Melanocyte of skin (primary cell): Measurements from ENCODE around the gene RECQL5. TPM values are rescaled to one million over a fixed set of nuclear protein-coding genes. Genes with fewer than 3 reads are reported as not detected.

ENCODE experiments used
- total RNA-seq, 2 donors: library from RNA; depleted of rRNA; stranded (reverse); fragments of >200 nt; gene quantifications; 2 replicates each; pipeline ENCODE4 v1.2.3, GENCODE V29; 2012

The RECQL5 gene
- 10 to 100 TPM; 22.4 to 24.3 TPM for total RNA-seq

GRCh38 chr17:75666959-75667790 is at the start of gene RECQL5, which contains the start of gene SAP30BP:
TSS of gene RECQL5 (minus strand) at chr17:75667154. CDS start at chr17:75666557, 597 bp downstream.
TSS of gene SAP30BP (plus strand) at chr17:75667338. CDS start at chr17:75667373, 35 bp downstream.

GRCh38 chr17:75632863-75633485 is 34.0 kb downstream of the RECQL5 start, which contains the start of gene SMIM5:
TSS of gene SMIM5 (plus strand) at chr17:75633434. CDS start at chr17:75640202, 6,768 bp downstream.

DNA sequence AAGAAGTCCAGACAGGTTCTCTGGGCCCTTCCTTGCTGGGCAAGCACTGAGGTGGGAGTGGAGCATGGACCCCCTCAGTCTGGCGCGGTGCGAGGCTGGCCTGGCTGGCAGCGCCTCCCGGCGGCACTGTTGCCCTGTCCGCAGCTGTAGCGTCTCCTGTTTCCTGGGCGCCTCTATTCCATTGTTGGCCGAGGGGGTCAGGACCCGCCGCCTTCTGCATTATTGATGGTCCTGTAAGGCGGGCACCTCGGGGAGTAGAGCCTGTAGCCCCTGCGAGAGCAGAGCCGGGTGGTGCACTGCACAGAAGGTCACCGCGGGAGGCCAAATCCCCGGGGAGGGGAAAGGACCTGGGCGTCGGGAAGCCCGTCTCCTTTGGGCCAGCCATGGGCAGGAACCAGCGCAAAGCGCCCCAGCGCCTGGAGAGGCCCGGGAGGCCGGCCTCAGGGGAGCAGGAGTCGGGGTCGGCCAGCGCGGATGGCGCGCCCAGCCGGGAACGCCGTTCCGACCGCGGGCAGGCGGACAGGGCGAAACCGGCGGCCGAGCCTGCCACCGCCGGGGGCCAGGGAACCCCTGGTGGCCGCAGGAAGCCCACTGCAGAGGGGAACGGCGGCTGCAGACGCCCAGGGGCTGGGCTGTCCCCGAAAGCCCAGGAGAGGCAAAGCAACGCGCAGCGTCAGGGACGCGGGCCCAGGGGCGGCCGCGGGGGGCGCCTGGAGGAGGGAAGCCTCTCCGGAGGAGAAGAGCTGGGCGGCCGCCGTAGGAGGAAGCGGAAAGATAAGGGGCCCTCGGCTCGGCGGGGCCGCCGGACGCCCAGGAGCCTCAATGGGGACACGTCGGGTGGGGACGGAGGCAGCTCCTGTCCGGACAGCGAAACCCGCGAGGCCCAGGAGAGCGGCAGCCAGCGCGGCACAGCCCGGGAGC is 79.0 kb downstream of the RECQL5 start, which contains the start of gene MYO15B:
TSS of gene MYO15B (plus strand) at position 126 of the 921 bp plus-strand sequence. CDS start at position 384, 258 bp downstream.

Other genes starting within 250 kb of the RECQL5 start
- gene TMEM94, start 210.5 kb downstream of the RECQL5 start, total RNA-seq = 10 to 100 TPM; 33.0 to 58.5 TPM
- gene CASKIN2, start 151.6 kb downstream of the RECQL5 start, total RNA-seq = 1 to 10 TPM; 7.7 to 8.9 TPM
- gene TSEN54, start 150.6 kb downstream of the RECQL5 start, total RNA-seq = 10 to 100 TPM; 11.0 to 15.0 TPM
- 1 to 10 TPM in 1 of 2 donors, under 1 TPM in 1; 0.69 to 2.0 TPM for gene LLGL2, start 141.5 kb downstream of the RECQL5 start, total RNA-seq
- gene MYO15B, start 79.4 kb downstream of the RECQL5 start, total RNA-seq = 1 to 10 TPM; 1.4 to 3.7 TPM
- gene SMIM5, start 33.7 kb downstream of the RECQL5 start, total RNA-seq = under 1 TPM; 0.33 to 0.34 TPM
- gene SAP30BP, start 184 bp upstream of the RECQL5 start, total RNA-seq = 10 to 100 TPM; 52.7 to 73.6 TPM
- gene ITGB4, start 54.3 kb upstream of the RECQL5 start, total RNA-seq = under 1 TPM; under 0.01 to 0.69 TPM
- 10 to 100 TPM; 48.9 to 77.9 TPM for gene GALK1, start 98.0 kb upstream of the RECQL5 start, total RNA-seq
- gene UNK, start 117.7 kb upstream of the RECQL5 start, total RNA-seq = 10 to 100 TPM; 27.9 to 31.6 TPM
- gene UNC13D, start 177.2 kb upstream of the RECQL5 start, total RNA-seq = 1 to 10 TPM in 1 of 2 donors, under 1 TPM in 1; 1.00 to 1.4 TPM
- gene WBP2, start 188.2 kb upstream of the RECQL5 start, total RNA-seq = 10 to 100 TPM; 53.0 to 54.9 TPM
- 10 to 100 TPM; 26.3 to 38.5 TPM for gene TRIM47, start 211.4 kb upstream of the RECQL5 start, total RNA-seq
- 10 to 100 TPM; 17.9 to 18.6 TPM for gene TRIM65, start 229.8 kb upstream of the RECQL5 start, total RNA-seq
- 10 to 100 TPM; 42.7 to 66.3 TPM for gene MRPL38, start 237.7 kb upstream of the RECQL5 start, total RNA-seq